NCI-H1048 (cell line): ENCODE results near the gene EIF3A.
"Not testable (repeated sequence)": the region's sequence is repeated elsewhere in the genome, so short reads cannot be mapped to it uniquely, and the experiment has no call there.

Experiments used
- DNase-seq: peaks from one replicate; lab custom pipeline; 2025; lab: John Stamatoyannopoulos, UW

Gene EIF3A

GRCh38 chr10:119101366-119102098 is 20.9 kb upstream of the EIF3A start:
- no peak for DNase-seq

GRCh38 chr10:119100434-119101238 is 20.0 kb upstream of the EIF3A start:
- no peak for DNase-seq

GRCh38 chr10:119098576-119098975 is 18.0 kb upstream of the EIF3A start:
- DNase-seq = no peak

GRCh38 chr10:119096641-119097415 is 16.2 kb upstream of the EIF3A start:
- DNase-seq = not testable (repeated sequence)

- DNase-seq = no peak
These were observed 15.0 kb upstream of the EIF3A start for GRCh38 chr10:119095640-119096039.

- no peak for DNase-seq
These were observed 10.4 kb upstream of the EIF3A start for GRCh38 chr10:119090968-119091367.

GRCh38 chr10:119090026-119090795 is 9.6 kb upstream of the EIF3A start:
- DNase-seq = no peak

- DNase-seq = no peak
These were observed 6.8 kb upstream of the EIF3A start for GRCh38 chr10:119087271-119087882.

- no peak for DNase-seq
These were observed 4.3 kb upstream of the EIF3A start for GRCh38 chr10:119084896-119085295.

GRCh38 chr10:119079599-119080520 is 757 bp downstream of the EIF3A start:
- DNase-seq = peak; percentile 52

GRCh38 chr10:119078422-119079179 is 2.0 kb downstream of the EIF3A start:
- DNase-seq = peak; percentile 8

- DNase-seq = no peak
These were observed 7.0 kb downstream of the EIF3A start for GRCh38 chr10:119073584-119073983.

GRCh38 chr10:119070395-119071165 is 10.0 kb downstream of the EIF3A start:
- DNase-seq = no peak

- no peak for DNase-seq
These were observed 18.7 kb downstream of the EIF3A start for GRCh38 chr10:119061926-119062325.

- DNase-seq = no peak
These were observed 19.3 kb downstream of the EIF3A start for GRCh38 chr10:119061352-119061751.

GRCh38 chr10:119060107-119060506 is 20.5 kb downstream of the EIF3A start:
- no peak for DNase-seq

- DNase-seq = no peak
These were observed 21.1 kb downstream of the EIF3A start for GRCh38 chr10:119059557-119059956.

GRCh38 chr10:119058010-119058409 is 22.6 kb downstream of the EIF3A start:
- no peak for DNase-seq

GRCh38 chr10:119055472-119055871 is 25.1 kb downstream of the EIF3A start:
- no peak for DNase-seq
